GM12801 (cell line): ENCODE data around the gene APC.

Experiments used
- CTCF ChIP-seq: IDR thresholded peaks from one replicate; pipeline ENCODE4 v1.5.1; 2011; ENCODE audit warnings: control low read depth; ENCODE audit not compliant: insufficient read length; ENCODE audit errors: extremely low read depth

The APC gene

GRCh38 chr5:112787261-112787660 lies 49.6 kb downstream of the APC start:
- TF ChIP-seq CTCF, result no peak

- no peak for TF ChIP-seq CTCF
These were observed 50.2 kb downstream of the APC start for GRCh38 chr5:112787896-112788295.

GRCh38 chr5:112793201-112793600 lies 55.5 kb downstream of the APC start:
- no peak for TF ChIP-seq CTCF

- no peak for TF ChIP-seq CTCF
These were observed 56.7 kb downstream of the APC start for GRCh38 chr5:112794410-112794809.

GRCh38 chr5:112795342-112795741 lies 57.7 kb downstream of the APC start:
- TF ChIP-seq CTCF, result no peak

GRCh38 chr5:112795944-112796678 lies 58.4 kb downstream of the APC start:
- no peak for TF ChIP-seq CTCF

- no peak for TF ChIP-seq CTCF
These were observed 62.0 kb downstream of the APC start for GRCh38 chr5:112799661-112800060.
